IPS-20b (cell line): ENCODE data around the gene SIPA1L2.

ENCODE experiments used
- H3K27ac ChIP-seq: one replicate; pipeline ENCODE4 v1.5.1; 2013; ENCODE audit warnings: low read length
- H3K27me3 ChIP-seq: 2 replicates; pipeline ENCODE4 v1.6.1; 2013; ENCODE audit warnings: mild to moderate bottlenecking, low read length, inconsistent platforms; ENCODE audit not compliant: insufficient read depth
- H3K36me3 ChIP-seq: 2 replicates; pipeline ENCODE4 v1.6.1; 2013; ENCODE audit warnings: low read depth, mild to moderate bottlenecking, inconsistent platforms, low read length, moderate library complexity; ENCODE audit not compliant: insufficient read depth
- H3K4me1 ChIP-seq: 2 replicates; pipeline ENCODE4 v1.6.1; 2013; ENCODE audit warnings: mild to moderate bottlenecking, control low read depth, inconsistent platforms, low read length, moderate library complexity; ENCODE audit not compliant: insufficient read depth
- H3K4me3 ChIP-seq: 2 replicates; pipeline ENCODE4 v1.5.1; 2013; ENCODE audit warnings: mild to moderate bottlenecking, low read length, inconsistent platforms
- H3K9ac ChIP-seq: 2 replicates; pipeline ENCODE4 v1.6.1; 2013; ENCODE audit warnings: low read depth, mild to moderate bottlenecking, inconsistent platforms, low read length, moderate library complexity
- H3K9me3 ChIP-seq: 2 replicates; pipeline ENCODE4 v1.6.1; 2013; ENCODE audit warnings: mild to moderate bottlenecking, low read depth, low read length, inconsistent platforms; ENCODE audit not compliant: insufficient read depth

SIPA1L2 gene

DNA sequence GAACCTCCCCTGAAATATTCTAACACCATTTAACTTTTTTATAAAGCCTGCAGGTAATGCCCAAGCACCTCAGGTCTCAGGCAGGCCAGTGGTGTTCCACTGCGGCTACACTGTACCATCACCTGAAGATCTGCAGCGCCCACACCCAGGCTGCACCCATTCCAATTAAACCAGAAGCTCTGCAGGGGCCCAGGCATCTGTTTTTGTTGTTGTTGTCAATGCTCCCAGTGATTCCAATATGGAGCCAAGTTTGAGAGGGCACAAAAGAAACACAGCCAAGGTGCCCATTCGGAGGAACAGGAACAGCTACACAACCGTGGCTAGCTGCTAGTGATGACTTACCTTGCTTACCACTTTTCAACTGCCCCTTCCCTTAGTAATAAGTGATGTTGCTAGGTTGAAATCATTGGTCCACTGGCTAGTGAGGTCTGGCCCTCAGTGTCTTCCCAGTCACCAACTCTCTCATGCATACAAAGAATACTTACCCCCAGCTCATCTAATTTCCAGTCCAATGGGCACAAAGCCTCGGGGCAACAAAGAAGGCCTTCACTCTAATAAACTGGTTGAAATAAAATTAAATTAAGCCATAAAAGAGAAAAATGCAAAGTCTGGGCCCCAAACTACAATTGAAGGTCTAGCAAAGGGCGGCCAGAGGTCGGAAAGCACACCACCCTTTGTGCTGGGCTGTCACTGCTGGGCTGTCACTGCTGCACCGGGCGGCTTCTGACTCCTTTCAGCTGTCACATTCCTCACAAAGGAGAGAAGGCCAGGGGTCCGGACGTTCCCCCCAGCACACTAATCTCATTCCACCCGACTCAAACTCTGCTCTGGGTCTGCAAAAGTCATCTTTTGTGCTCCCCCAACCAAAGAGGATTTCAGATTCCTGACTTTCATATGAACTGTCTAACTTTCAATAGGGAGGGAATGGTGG is 34.9 kb downstream of the SIPA1L2 start:
- H3K4me1 ChIP-seq = peaks cover 17% of the 10 kb centered on the region; the same call in 1 of the 2 replicates
- H3K9me3 ChIP-seq = no peaks in the 10 kb centered on the region
- H3K9ac ChIP-seq = no peak overlapping the region
- H3K4me3 ChIP-seq = no peak overlapping the region
- H3K27ac ChIP-seq = no peak overlapping the region
- H3K27me3 ChIP-seq = no peaks in the 10 kb centered on the region
- no peaks in the 10 kb centered on the region for H3K36me3 ChIP-seq

DNA sequence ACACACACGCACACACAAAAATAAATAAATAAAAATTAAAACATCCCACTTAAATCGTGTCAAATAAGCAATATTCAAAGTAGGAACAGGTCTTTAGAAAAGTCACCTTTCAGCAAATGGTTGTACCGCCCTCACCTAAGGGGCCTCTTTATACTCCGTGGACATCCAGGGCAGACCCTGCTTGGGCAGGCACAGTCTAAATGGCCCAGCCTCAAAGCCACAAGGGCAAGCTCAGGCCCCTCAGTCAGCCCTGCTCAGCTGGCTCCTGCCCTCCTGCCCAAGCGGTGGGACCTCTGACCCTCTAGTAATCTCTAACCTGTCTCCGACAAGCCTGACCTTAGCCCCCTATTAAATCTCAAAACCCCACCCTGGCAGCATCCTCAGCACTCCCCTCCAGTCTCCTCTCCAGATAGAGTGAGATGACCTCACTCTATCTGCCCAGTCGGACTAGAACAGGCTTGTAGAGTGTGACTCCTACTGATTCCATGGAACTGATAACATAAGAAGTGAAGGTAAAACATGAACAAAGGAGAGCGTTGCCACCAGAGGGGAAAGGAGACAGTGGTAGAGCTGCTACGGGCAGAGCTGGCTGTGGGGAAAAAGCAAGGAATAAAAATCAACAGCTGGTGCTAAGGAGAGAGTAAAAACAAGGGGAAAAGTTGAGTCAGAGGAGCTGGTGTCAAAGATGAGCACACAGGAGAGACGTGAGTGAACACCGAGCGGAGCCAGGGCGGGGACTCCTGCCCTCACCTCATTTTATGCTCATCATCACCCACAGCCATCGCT is 36.0 kb downstream of the SIPA1L2 start:
- Histone ChIP-seq H3K27me3 (no peaks in the 10 kb centered on the region), H3K4me1 (peaks cover 12% of the 10 kb centered on the region; the same call in 1 of the 2 replicates), H3K9me3 (no peaks in the 10 kb centered on the region), H3K9ac (no peak overlapping the region), H3K36me3 (no peaks in the 10 kb centered on the region), H3K27ac (no peak overlapping the region), H3K4me3 (no peak overlapping the region)

DNA sequence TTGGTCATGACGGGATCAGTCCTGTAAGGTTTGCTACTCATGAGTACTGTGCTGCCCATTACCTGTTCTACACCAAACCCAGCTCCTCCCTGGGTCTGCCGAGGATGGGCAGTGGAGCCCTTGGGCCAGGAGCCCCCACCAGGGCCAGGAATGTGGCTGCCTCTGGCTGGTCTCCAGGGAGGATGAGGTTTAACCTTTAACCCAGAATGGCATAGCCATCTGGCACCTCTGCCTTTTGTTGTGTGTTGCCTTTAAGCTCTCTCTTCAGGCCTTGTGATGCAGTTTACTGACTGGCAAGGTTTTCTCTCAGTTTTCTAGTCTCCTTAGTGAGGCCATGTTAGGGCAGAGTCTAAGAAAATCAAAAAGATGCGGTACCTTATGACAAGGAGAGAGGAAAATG is 38.6 kb downstream of the SIPA1L2 start:
- no peak overlapping the region for H3K27ac ChIP-seq
- H3K36me3 ChIP-seq = no peaks in the 10 kb centered on the region
- peaks cover 12% of the 10 kb centered on the region; the same call in 1 of the 2 replicates for H3K4me1 ChIP-seq
- no peaks in the 10 kb centered on the region for H3K9me3 ChIP-seq
- H3K27me3 ChIP-seq = no peaks in the 10 kb centered on the region
- H3K9ac ChIP-seq = no peak overlapping the region
- H3K4me3 ChIP-seq = no peak overlapping the region

GRCh38 chr1:232590744-232591082 is 39.2 kb downstream of the SIPA1L2 start:
- Histone ChIP-seq H3K36me3 (no peaks in the 10 kb centered on the region), H3K9me3 (no peaks in the 10 kb centered on the region), H3K27me3 (no peaks in the 10 kb centered on the region), H3K4me1 (peaks cover 12% of the 10 kb centered on the region), H3K27ac (no peak overlapping the region), H3K9ac (no peak overlapping the region), H3K4me3 (no peak overlapping the region)

- Histone ChIP-seq H3K4me1 (peaks cover 16% of the 10 kb centered on the region), H3K9me3 (no peaks in the 10 kb centered on the region), H3K9ac (no peak overlapping the region), H3K27me3 (no peaks in the 10 kb centered on the region), H3K4me3 (no peak overlapping the region), H3K36me3 (no peaks in the 10 kb centered on the region), H3K27ac (no peak overlapping the region)
These were observed 39.9 kb downstream of the SIPA1L2 start for GRCh38 chr1:232589812-232590743.

- Histone ChIP-seq H3K27me3 (no peaks in the 10 kb centered on the region), H3K27ac (no peak overlapping the region), H3K9me3 (no peaks in the 10 kb centered on the region), H3K36me3 (no peaks in the 10 kb centered on the region), H3K4me1 (peaks cover 15% of the 10 kb centered on the region), H3K4me3 (no peak overlapping the region), H3K9ac (no peak overlapping the region)
These were observed 40.7 kb downstream of the SIPA1L2 start for GRCh38 chr1:232589111-232589811.

DNA sequence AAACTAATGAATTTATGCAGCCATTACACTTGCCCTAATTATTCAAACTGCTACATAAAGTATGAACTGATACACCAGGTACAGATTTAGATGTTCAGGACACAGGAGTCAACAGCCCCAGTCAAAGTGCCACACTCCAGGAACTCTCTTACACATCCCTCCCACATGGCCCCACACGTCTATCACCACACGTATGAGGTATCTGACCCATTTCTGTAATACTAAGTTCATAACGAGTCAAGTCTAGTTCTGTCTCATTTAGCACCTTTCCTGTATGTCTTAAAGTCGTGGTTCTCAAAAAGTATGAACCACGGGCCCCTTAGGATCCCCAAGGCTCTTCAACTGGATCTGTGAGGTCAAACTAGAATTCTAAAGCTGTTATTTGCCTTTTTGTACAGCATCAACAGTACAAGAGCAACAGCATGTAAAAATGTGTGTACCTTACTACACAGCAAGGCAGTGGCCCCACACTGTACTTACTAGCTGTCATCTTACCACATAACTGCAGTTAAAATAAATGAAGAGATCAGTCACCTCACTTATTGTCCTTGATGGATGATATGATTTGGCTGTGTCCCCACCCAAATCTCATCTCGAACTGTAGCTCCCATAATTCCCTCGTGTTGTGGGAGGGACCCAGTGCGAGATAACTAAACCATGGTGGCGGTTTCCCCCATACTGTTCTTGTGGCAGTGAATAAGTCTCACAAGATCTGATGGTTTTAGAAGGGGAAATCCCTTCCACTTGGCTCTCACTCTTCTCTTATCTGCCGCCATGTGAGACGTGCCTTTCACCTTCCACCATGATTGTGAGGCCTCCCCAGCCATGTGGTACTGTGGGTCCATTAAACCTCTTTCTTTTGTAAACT is 42.6 kb downstream of the SIPA1L2 start:
- Histone ChIP-seq H3K9me3 (no peaks in the 10 kb centered on the region), H3K36me3 (no peaks in the 10 kb centered on the region), H3K4me3 (no peak overlapping the region), H3K9ac (no peak overlapping the region), H3K27ac (no peak overlapping the region), H3K27me3 (no peaks in the 10 kb centered on the region), H3K4me1 (peaks cover 10% of the 10 kb centered on the region)

DNA sequence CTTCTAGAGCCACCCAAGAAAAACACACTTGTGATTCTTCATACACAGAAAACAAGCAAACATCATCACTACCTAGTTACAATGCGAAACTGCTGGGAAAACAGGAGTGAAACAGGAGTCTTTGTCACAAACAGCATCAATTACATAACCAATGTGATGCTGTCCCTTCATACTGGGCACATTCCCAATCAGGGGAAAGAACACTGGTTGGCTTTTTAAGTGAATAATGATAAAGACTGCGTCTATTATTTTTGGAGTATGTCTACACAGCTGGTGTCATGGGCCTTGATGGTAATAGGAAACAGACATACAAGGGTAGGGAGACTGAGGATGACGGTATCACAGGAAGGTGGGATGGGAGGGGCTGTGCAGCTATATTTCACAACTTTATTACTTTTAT is 43.3 kb downstream of the SIPA1L2 start:
- H3K4me1 ChIP-seq = peaks cover 10% of the 10 kb centered on the region

GRCh38 chr1:232585486-232585885 is 44.4 kb downstream of the SIPA1L2 start:
- Histone ChIP-seq H3K36me3 (no peaks in the 10 kb centered on the region), H3K4me3 (peak overlapping the region; percentile 11; the same call in 1 of the 2 replicates), H3K27me3 (no peaks in the 10 kb centered on the region), H3K9me3 (no peaks in the 10 kb centered on the region), H3K27ac (no peak overlapping the region), H3K9ac (no peak overlapping the region), H3K4me1 (peaks cover 22% of the 10 kb centered on the region)

More for the DNA sequence above, 43.3 kb downstream of the SIPA1L2 start:
- Histone ChIP-seq H3K27ac (no peak overlapping the region), H3K9ac (no peak overlapping the region), H3K36me3 (no peaks in the 10 kb centered on the region), H3K9me3 (no peaks in the 10 kb centered on the region), H3K4me3 (no peak overlapping the region), H3K27me3 (no peaks in the 10 kb centered on the region)

GRCh38 chr1:232581932-232582331 is 48.0 kb downstream of the SIPA1L2 start:
- Histone ChIP-seq H3K4me1 (peaks cover 49% of the 10 kb centered on the region), H3K36me3 (no peaks in the 10 kb centered on the region), H3K9ac (no peak overlapping the region), H3K4me3 (no peak overlapping the region), H3K27ac (no peak overlapping the region), H3K9me3 (no peaks in the 10 kb centered on the region), H3K27me3 (no peaks in the 10 kb centered on the region)
